ENCODE measurements around the gene MYL6B.
A peak's percentile ranks its signal among the peaks of the same experiment; 100 is the strongest.
"Not testable (repeated sequence)": the region's sequence is repeated elsewhere in the genome, so short reads cannot be mapped to it uniquely, and the experiment has no call there.

The MYL6B gene

DNA sequence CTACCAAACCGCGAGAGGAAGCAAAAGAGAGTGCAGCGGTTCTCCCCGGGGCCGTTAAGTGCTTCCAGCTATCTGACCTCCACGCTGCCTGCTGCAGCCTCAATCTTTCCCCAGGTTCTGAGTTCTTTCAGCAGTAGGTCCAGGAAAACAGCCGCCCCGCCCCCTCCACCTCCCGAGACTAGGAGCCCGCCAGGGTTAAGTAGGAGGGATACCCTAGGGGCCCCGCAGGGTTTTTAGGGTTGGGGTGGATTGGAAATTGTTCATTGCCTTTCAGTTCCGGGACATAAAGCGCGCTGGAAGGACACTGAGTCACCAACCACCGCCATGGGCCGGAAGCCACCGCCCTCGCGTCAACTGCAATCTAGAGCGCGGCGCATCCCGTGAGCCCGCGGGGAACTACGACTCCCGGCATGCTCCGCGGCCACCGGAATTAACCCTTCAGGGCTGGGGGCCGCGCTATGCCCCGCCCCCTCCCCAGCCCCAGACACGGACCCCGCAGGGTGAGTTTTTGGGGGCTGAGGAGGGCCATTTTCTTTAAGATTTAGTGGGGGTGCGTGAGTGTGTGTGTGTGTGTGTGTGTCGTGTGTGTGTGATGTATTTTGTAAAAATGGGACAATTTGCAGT lies at the start of gene MYL6B:
Gene MYL6B, plus strand, starts transcription at position 456 of the 624 bp plus-strand sequence. CDS start 1,332 bp downstream, outside the sequence.
- peak; percentile 48 for DNase-seq

DNA sequence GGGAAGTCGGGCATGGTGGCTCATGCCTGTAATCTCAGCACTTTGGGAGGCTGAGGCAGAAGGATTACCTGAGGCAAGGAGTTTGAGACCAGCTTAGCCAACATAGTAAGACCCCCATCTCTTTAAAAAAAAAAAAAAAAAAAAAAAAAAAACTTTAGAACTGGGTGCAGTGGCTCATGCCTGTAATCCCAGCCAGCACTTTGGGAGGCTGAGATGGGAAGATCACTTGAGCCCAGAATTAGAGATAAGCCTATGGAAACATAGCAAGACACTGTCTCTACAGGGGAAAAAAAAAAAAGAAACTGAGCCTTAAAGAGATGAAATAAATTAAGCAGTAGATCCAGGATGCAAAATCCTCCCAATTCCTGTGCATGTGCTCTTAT lies 49.7 kb upstream of the MYL6B start:
- DNase-seq = no peak

DNA sequence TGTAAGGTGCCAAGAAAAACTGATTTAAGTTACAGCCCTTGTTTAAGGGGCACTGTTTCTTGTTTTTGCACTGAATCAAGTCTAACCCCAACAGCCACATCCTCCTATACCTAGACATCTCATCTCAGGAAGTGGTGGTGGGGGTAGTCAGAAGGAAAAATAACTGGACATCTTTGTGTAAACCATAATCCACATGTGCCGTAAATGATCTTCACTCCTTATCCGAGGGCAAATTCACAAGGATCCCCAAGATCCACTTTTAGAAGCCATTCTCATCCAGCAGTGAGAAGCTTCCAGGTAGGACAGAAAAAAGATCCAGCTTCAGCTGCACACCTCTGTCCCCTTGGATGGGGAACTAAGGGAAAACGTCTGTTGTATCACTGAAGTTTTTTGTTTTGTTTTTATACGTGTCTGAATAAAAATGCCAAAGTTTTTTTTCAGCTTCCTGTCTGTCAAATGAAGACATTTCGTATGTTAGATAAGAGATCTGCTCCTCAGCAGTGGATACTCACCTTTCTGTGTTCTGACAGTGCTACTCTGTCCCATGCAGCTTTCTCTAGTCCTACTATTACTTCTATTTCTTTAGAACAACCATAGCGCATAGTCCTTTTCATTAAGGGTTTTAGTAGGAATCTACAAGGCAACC lies 49.2 kb upstream of the MYL6B start:
- no peak for DNase-seq

DNA sequence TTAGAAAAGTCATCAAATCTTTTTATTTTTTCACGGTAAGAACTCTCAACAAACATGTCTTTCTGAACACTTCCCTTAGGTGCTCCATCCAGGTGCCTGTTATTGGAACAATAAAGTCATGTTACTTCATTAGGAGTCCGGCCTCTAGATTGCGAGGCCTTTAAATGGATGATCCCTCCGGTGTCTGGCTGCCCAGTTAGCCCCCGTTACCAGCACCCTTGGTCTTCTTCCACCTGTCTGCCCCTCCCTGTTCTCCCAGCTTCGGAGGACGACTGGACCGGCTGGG lies 48.6 kb upstream of the MYL6B start:
- DNase-seq = no peak

DNA sequence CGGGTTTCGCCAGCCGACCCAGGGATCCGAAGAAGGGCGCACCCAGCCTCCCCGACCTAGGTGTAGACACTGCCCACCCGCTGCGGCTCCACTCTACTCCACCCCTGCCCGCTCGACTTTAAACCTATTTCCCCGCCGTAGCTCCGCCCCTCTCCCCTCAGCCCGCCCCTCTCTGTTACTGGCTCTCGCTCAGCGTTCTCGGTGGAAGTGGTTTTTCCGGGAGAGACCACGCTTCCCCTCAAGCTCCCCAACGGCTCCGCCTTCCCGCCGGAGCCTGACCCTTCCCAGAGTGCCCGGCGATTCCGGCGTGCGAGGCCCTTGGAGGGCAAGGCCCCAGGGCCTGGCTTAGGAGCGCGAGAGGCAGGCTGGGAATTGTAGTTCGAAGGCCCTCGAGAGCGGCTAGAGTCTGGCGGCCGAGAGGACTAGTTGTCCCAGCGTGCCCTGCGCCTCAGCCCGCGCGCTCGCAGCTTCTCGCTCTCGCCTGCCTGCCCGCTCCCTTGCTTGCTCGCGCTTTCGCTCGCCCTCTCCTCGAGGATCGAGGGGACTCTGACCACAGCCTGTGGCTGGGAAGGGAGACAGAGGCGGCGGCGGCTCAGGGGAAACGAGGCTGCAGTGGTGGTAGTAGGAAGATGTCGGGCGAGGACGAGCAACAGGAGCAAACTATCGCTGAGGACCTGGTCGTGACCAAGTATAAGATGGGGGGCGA lies 48.1 kb upstream of the MYL6B start, which contains the start of gene PA2G4:
Gene PA2G4, plus strand, starts transcription at position 451 of the 706 bp plus-strand sequence. Its CDS starts 179 bp downstream, at position 630.
- DNase-seq = peak; percentile 96

DNA sequence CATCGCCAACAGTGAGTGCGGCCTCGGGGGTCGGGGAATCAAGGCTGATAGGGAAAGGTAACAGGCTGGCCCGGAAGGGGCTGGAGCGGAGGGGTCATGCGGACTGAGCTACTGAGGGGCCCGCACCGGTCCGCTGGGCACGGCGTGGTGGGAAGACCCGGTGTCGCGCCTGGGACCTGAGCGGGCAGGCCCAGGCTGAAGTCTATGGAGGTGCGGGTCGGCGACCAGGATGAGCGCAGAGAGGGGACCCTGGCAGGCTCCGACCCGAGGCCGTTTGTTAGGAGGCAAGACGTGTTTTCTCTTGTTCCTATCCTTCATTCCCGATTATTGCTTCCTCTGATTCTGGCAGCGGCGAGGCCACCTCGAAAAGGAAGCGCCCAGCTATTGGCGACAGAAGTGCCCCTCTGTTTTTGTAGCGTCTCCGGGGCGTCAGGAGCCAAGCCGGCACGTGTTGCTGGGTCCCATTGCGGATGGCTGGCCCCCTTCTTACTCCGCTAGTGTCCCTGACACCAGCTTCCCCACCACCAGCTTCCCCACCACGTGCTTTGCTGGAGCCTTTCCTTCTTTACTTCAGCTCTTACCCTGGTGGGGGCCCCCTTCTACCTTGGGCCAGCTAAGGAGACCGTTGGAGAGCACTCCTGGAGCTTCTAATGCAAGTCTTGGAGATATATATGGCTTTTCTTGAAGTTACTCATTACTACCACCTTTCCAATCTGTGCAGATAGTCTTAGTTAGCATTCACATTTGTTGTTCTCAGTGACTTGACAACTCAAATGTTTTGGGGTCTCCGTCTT lies 47.4 kb upstream of the MYL6B start:
- no peak for DNase-seq

DNA sequence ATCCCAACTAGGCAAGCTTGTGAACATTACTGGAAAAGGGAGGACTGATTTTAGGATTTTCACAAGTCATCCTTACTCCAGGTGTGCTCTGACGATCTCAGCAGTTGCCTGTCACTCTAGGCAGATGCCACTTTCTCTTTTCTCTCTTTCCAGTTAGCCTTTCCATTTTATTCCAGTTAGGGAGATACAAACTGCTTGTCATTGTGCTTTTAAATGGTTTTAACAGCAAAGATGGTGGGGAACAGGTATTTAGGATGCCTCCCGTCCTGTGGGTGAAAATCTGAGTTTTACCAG lies 46.8 kb upstream of the MYL6B start:
- DNase-seq = no peak

DNA sequence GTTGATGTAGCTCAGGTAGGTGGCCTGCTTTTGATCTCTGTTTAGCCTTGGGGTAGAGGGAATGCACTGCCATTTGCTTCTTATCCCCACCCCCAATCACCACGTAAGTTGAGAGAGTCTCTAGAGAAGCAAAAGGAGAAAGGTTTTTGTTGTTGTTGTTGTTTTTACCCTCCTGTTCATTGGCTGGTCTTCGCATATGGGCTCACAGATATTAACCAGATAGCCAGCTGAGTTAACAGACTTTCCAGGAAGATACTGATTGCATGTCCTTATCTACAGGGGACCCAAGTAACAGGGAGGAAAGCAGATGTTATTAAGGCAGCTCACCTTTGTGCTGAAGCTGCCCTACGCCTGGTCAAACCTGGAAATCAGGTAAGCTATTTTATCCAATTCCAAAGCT lies 45.1 kb upstream of the MYL6B start:
- no peak for DNase-seq

DNA sequence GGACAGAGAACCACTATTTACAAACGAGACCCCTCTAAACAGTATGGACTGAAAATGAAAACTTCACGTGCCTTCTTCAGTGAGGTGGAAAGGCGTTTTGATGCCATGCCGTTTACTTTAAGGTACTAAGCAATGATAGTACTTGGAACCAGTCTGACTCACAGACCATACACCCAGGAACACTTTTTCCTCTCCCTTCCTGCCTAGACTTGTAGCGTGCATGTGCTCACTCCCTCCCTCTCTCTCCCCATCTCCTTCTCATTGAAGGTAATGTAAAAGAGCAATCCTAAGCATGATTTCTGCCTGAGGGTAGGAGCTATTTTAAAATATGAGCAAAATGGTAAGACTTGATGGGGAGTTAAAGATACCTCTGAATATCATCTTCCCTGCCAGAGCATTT lies 41.8 kb upstream of the MYL6B start:
- DNase-seq = no peak

DNA sequence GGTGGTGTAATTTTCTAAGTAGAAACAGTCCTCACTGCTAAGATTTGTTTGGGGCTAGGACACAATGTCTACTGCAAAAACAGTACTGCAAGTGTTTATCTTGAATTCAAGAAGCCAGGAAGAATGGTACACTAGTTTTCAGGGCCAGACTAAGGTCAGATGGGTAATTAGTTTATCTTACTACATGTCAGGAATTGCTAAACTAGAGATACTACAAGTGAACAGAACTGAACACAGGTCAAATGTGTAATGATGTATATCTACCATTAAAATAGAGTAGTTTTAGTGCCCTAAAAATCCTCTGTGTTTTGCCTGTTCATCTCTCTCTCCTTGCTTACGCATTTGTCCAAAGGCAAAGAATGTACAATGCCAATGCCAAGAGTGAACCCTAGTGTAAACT lies 38.3 kb upstream of the MYL6B start:
- no peak for DNase-seq

DNA sequence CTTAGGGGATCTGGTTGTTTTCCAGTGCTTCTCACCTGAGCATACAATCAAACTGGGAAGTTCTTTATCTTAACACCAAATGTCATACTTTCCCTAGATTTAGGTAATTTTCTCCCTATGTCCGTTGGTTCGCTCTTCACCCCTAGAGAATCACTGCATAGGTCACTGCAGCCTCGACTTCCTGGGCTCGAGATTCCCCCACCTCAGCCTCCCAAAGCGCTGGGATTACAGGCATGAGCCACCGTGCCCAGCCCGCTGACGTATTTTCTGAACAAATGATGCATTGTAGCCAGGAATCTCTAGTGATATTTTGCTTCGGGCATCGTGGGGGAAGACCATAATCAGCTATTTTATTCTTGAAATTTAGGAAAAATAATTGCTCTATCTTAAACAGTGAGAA lies 37.1 kb upstream of the MYL6B start:
- DNase-seq = no peak

DNA sequence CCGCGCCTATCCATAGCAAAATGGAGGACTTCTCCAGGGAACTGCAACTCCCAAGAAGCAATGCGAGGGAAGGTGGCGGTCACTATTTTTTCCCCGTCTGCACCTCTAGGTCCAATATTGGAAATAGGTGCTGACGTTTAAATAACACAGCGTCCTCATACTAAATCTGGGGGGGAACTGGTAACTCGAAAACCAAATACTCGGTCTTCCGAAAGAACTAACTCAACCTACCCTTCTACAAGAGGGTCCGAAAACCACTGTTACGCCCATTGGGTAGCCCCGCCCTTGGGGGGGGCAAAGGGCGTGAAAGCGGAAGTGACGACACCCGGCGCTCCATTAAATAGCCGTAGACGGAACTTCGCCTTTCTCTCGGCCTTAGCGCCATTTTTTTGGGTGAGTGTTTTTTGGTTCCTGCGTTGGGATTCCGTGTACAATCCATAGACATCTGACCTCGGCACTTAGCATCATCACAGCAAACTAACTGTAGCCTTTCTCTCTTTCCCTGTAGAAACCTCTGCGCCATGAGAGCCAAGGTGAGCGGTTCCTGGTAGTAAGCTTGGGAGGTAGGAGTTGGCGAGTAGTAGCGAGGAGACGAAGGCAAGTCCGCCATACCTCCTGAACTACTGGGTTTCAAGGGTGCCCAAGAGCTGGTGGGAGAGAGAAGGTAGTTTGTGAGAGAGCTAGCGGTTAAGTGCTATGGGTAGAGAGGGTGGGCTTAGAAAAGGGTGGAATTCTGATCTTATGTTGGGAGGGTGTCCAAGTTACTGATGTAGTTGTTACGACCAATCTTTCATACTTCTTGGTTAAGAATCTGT lies 35.9 kb upstream of the MYL6B start, which contains the start of gene RPL41:
Gene RPL41, plus strand, starts transcription at position 367 of the 815 bp plus-strand sequence.
- peak; percentile 94 for DNase-seq

DNA sequence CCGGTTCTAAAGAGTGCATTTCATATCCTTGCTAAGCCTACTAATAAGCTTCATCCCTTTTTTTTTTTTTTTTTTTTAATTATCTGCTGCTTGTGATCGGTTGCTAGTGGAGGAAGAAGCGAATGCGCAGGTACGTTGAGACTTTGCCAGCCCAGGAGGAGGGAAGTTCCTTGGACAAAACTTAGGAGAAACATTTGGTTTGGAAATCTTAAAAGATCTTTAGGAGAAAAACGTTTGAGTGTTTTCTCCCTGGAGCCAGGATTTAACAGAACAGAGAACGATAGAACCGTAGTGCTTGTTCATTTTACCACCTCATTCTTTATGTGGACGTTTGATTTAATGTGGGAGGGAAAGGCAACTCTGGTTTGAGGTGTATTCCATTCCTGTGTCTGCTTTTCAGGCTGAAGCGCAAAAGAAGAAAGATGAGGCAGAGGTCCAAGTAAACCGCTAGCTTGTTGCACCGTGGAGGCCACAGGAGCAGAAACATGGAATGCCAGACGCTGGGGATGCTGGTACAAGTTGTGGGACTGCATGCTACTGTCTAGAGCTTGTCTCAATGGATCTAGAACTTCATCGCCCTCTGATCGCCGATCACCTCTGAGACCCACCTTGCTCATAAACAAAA lies 35.2 kb upstream of the MYL6B start:
- DNase-seq = not testable (repeated sequence)

DNA sequence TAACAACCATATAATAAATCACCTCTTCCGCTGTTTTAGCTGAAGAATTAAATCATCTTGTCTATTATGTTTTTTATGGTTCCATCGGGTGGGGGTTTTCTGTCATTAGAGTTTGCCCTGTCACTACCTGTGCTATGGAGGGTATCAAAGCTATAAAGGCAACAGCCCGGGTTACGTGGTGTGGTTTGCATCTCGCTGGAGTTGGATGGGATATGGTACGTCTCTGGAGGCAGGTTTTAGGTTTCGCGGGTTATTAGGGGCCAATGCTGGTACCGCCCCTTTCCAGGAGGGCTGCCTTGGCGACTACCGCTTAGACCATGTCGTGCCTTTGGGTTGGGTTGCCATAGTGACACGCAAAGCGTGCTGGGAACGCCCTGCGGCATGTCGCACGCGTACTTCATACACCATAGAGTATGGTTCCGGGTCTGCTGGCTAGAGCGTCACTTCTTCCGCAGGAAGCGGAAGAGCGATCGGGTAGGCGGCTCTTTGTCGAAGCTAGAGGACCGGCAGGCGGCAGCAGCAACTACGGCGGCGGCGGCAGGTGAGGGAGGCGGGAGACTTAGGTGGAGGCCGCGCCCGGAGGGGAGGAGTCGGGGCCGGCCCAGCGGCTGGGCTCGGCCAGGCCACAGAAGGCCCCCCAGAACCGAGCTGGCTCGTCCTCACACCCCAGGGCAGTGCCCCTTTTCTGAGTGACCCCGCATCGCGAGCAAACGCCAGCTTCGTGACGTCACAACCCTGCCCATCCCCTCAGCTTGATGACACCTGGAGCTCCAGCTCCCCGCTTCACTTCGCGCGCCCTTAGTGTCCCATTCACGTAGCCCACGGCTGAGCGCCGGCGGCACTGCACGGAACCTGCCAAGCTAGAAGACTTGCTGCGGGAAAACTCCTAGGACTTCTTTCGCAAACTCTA lies 34.4 kb upstream of the MYL6B start, which contains the start of gene ZC3H10:
Gene ZC3H10, plus strand, starts transcription at position 489 of the 910 bp plus-strand sequence. CDS start 2,297 bp downstream, outside the sequence.
- peak; percentile 96 for DNase-seq

DNA sequence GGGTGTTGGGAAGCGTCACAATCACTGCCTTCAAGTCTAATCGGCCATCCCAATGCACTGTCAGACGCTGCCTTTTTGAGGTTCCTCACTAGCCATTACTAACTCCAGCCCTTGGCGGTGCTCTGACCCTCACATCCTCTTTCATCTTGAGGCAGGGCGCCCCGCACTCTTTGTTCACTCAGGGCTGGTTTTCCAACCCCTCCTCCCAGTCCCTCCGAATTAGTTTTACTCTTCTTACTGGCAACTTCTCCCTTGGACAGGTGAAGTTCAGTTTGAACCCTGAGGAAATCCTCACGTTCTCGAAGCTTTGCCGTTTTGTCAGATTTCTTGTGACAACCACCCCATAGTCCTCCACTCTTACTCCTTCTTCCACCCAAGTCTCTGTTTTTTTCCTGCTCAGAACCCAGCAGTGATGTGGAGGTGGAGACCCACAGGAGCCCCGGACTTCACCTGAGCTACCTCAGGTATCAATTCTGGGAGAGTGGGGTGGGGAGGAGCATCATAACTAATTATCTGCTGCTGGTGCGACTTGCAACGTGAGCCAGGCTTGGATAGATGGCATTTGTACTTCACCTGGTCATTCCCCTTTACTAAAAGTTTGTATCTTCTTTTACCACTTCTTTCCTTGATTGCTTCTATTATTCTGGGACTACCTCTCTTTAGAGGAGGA lies 33.6 kb upstream of the MYL6B start:
- no peak for DNase-seq

DNA sequence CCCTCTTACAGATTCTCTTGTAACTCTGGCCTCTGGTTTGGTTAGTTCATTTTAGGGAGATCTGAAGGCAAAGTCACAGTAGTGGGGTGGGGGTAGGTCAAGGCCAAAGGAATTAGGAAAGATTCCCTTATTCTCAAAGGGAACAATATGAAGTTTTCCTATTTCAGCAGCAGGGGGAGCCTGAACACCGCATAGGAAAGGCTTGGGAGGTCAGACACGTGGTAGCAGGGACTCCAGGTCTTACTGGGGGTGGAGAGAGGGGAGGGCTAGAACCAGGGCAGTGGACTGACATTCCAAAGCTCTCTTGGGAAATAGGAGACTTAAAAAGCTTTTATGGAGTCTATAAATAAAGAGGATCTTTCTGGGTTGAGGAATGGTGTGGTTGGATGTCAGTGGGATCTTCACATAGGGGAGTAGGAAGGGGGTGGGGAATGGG lies 33.0 kb upstream of the MYL6B start:
- peak; percentile 79 for DNase-seq

DNA sequence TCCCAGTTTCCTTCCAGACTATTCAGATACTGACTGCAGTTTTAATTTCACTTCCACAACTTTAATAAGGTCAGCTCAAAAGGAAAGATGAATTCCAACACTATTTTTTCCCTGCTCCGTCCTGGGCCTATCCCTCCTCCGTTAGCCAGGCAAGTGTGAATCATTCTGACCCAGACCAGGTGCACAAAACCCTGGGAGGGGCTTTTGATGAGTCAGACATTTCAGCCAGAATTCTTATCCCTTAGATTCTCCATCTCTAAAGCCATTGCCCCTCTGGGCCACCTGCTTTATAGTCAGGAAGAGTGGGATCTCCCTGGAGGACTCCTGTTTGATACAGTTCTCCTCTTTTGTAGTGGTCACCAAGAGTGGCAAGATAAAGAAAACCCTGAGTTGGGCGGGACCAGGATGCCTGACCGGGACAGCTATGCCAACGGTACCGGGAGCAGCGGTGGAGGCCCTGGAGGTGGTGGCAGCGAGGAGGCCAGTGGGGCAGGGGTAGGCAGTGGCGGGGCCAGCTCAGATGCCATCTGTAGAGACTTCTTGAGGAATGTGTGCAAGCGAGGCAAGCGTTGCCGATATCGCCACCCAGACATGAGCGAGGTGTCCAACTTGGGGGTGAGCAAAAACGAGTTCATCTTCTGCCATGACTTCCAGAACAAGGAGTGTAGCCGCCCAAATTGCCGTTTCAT lies 32.1 kb upstream of the MYL6B start:
- DNase-seq = no peak

DNA sequence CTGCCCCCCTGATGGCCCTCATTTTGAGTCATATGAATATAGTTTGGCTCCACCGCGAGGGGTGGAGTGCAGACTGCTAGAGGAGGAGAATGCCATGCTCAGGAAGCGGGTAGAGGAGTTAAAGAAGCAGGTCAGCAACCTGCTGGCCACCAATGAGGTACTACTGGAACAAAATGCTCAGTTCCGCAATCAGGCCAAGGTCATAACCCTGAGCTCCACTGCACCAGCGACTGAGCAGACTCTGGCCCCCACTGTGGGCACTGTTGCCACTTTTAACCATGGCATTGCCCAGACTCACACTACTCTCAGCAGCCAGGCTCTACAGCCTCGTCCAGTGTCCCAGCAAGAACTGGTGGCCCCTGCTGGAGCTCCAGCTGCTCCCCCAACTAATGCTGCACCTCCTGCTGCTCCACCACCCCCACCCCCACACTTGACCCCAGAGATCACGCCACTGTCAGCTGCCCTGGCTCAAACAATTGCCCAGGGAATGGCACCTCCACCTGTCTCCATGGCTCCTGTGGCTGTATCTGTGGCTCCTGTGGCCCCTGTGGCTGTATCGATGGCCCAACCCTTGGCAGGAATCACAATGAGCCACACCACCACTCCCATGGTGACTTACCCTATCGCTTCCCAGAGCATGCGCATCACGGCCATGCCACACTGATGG lies 31.1 kb upstream of the MYL6B start:
- DNase-seq = no peak

DNA sequence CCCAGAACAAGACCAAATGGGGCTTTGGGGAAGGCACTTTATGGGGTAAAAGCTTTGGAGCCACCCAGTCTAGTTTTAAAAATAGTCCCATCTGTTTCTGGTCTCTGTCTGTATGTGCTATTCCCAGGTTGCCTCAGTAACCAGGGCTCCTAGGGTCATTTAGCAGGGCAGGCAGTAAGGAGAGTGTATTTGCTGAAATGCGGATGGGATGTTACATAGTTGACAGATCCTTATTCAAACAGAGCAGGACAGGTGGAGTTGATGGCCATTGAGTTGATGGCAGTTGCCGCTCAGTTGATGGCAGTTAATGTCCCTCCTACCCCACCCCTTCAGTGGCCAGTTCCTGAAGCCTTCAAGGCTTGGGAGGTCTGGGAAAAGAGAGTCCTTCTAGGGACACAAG lies 29.8 kb upstream of the MYL6B start:
- DNase-seq = peak; percentile 13
